Subcutaneous adipose tissue (tissue), 4 donors: ENCODE data around the gene MSI2. TPM values are rescaled to one million over a fixed set of nuclear protein-coding genes. Genes with fewer than 3 reads are reported as not detected.

ENCODE experiments used
- CTCF ChIP-seq: fragments of 450-650 bp; IDR thresholded peaks from one replicate; pipeline ENCODE4 v1.5.1; 2016; ENCODE audit warnings: low read depth, mild to moderate bottlenecking, control low read depth, antibody characterized with exemption, moderate library complexity
- total RNA-seq, 4 donors: library from RNA; depleted of rRNA; stranded (reverse); fragments of >200 nt; gene quantifications; one replicate each; pipeline ENCODE4 v1.1.0, GENCODE V29; 2016

The MSI2 gene
- total RNA-seq, 4 donors from 2014 or later, result 9.5 to 12.9 (median 10.9) TPM

GRCh38 chr17:57576744-57577143 is 320.4 kb downstream of the MSI2 start:
- no peak for TF ChIP-seq CTCF

GRCh38 chr17:57577751-57578607 is 321.7 kb downstream of the MSI2 start:
- no peak for TF ChIP-seq CTCF

- no peak for TF ChIP-seq CTCF
These were observed 322.4 kb downstream of the MSI2 start for GRCh38 chr17:57578608-57579225.

GRCh38 chr17:57579245-57579644 is 322.9 kb downstream of the MSI2 start:
- no peak for TF ChIP-seq CTCF

DNA sequence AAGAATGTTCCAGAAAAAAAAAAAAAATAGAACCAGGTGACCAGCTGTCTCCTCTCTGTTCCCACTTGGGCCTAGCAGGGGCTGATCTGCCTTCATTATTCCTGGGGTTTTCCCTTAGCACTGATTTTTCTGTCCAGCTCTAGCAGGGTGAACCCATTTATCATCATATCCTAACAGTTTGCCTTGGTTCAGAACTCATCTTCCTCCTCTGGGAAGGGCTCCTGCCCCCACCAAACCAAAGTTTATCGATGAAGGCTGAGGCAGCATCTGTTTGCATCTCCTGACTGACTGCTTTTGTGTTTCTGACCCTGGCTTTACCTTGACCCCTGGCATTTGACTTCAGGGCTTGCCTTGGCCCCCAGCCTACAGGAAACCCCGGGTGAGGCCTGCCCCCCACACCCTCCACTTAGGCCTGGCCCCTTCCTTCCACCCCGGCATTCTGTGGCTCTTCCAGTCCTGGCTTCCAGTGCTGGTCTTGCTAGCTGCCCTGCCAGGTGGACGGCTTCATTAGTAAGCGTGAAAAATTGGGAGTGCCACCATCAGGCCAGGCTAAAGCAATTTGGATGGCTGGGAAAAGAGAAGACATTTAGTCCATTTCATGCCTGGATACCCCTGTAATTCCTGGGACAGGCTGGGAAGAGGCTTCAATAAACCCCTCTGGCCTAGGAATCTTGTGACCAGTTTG is 323.9 kb downstream of the MSI2 start:
- TF ChIP-seq CTCF, result no peak

GRCh38 chr17:57582881-57583756 is 326.8 kb downstream of the MSI2 start:
- TF ChIP-seq CTCF, result no peak
